ENCODE results near the gene PLA2G6. TPM values are rescaled to one million over a fixed set of nuclear protein-coding genes. Genes with fewer than 3 reads are reported as not detected.

Gene PLA2G6
- total and polyA plus RNA-seq, 2 of the 13 experiments (the other 11 are each of a cell fraction or from before 2014, with no cell fraction given): 4.8 to 11.5 TPM

DNA sequence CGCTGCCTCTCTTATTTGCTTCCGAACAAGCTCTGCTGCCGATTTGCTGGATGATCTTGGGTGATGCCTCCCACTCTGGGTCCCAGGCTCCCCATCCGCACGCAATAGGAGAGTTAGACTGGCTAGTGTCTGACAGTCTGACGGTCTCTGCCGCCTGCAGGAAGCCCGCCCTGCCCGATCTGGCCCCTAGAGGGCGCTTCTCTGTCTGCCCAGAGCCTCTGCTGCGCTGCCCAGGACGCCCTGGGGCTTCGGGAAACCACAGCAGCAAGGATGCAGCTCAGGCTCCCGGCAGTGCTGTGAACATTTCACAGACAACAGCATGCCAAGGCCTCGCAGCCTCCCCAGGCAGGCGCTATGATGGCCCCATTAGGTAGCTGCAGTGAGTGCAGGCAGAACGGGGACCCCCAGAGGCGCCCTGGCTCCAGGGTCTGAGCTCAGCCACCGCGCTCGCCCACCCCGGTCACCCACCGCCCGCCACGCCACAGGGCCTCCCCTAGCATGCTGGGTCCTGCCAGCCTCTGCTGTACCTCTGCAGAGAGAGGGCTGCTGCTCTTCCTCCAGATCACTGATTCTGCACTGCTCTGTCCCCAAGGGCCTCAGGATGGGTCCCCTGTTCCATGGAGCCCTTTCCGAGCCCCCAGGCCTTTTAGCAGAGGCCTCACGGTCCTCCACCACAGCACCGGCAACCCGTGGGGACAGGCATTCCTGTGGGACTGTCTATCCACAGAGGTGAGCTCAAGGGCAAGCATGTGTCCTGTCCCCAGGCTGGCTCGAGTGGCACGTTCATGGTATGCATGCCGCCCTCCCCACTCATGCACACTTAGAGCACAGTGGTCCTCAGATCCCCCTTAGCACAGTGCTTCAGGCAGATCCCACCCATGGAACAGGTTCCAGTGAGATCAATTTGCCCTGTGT is 66.9 kb downstream of the PLA2G6 start (continued):
- TF ChIP-seq, protein P1, sequence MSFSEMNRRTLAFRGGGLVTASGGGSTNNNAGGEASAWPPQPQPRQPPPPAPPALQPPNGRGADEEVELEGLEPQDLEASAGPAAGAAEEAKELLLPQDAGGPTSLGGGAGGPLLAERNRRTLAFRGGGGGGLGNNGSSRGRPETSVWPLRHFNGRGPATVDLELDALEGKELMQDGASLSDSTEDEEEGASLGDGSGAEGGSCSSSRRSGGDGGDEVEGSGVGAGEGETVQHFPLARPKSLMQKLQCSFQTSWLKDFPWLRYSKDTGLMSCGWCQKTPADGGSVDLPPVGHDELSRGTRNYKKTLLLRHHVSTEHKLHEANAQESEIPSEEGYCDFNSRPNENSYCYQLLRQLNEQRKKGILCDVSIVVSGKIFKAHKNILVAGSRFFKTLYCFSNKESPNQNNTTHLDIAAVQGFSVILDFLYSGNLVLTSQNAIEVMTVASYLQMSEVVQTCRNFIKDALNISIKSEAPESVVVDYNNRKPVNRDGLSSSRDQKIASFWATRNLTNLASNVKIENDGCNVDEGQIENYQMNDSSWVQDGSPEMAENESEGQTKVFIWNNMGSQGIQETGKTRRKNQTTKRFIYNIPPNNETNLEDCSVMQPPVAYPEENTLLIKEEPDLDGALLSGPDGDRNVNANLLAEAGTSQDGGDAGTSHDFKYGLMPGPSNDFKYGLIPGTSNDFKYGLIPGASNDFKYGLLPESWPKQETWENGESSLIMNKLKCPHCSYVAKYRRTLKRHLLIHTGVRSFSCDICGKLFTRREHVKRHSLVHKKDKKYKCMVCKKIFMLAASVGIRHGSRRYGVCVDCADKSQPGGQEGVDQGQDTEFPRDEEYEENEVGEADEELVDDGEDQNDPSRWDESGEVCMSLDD (CRISPR knock-in tag; IDR thresholded peaks at IDR 0.05; ENCODE audit: borderline replicate concordance): no peak
- no peak for TF ChIP-seq SOX6 (IDR thresholded peaks at IDR 0.05)
- TF ChIP-seq SOX6 (CRISPR knock-in tag; IDR thresholded peaks at IDR 0.05): peak; percentile 29; the same call in 1 of the 2 replicates
- TF ChIP-seq, protein P2, sequence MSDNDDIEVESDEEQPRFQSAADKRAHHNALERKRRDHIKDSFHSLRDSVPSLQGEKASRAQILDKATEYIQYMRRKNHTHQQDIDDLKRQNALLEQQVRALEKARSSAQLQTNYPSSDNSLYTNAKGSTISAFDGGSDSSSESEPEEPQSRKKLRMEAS (IDR thresholded peaks at IDR 0.05): no peak; the same call in 1 of the 2 replicates
- TF ChIP-seq ZBTB8A (CRISPR knock-in tag; IDR thresholded peaks at IDR 0.05; ENCODE audit: borderline replicate concordance, low read depth): no peak
- TF ChIP-seq TARDBP (CRISPR knock-in tag; IDR thresholded peaks at IDR 0.05): 0 out of 2 replicates have a peak, but pooled peaks have one; percentile 35
- TF ChIP-seq IKZF1 (IDR thresholded peaks at IDR 0.05): no peak
- TF ChIP-seq, protein P3, sequence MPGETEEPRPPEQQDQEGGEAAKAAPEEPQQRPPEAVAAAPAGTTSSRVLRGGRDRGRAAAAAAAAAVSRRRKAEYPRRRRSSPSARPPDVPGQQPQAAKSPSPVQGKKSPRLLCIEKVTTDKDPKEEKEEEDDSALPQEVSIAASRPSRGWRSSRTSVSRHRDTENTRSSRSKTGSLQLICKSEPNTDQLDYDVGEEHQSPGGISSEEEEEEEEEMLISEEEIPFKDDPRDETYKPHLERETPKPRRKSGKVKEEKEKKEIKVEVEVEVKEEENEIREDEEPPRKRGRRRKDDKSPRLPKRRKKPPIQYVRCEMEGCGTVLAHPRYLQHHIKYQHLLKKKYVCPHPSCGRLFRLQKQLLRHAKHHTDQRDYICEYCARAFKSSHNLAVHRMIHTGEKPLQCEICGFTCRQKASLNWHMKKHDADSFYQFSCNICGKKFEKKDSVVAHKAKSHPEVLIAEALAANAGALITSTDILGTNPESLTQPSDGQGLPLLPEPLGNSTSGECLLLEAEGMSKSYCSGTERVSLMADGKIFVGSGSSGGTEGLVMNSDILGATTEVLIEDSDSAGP (CRISPR knock-in tag; IDR thresholded peaks at IDR 0.05; ENCODE audit: borderline replicate concordance): no peak; the same call in 1 of the 2 replicates
- TF ChIP-seq ZNF891 (CRISPR knock-in tag; IDR thresholded peaks at IDR 0.05): no peak
- no peak for TF ChIP-seq KAT2B (IDR thresholded peaks at IDR 0.05; ENCODE audit: borderline replicate concordance, low read depth, low read length)
- TF ChIP-seq BHLHE40 (IDR thresholded peaks at IDR 0.05; ENCODE audit: low read length): no peak
- no peak for TF ChIP-seq ZNF790 (CRISPR knock-in tag; IDR thresholded peaks at IDR 0.05; ENCODE audit: borderline replicate concordance)
- TF ChIP-seq, protein P4, sequence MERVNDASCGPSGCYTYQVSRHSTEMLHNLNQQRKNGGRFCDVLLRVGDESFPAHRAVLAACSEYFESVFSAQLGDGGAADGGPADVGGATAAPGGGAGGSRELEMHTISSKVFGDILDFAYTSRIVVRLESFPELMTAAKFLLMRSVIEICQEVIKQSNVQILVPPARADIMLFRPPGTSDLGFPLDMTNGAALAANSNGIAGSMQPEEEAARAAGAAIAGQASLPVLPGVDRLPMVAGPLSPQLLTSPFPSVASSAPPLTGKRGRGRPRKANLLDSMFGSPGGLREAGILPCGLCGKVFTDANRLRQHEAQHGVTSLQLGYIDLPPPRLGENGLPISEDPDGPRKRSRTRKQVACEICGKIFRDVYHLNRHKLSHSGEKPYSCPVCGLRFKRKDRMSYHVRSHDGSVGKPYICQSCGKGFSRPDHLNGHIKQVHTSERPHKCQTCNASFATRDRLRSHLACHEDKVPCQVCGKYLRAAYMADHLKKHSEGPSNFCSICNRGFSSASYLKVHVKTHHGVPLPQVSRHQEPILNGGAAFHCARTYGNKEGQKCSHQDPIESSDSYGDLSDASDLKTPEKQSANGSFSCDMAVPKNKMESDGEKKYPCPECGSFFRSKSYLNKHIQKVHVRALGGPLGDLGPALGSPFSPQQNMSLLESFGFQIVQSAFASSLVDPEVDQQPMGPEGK (CRISPR knock-in tag; IDR thresholded peaks at IDR 0.05): no peak
- TF ChIP-seq, protein P5, sequence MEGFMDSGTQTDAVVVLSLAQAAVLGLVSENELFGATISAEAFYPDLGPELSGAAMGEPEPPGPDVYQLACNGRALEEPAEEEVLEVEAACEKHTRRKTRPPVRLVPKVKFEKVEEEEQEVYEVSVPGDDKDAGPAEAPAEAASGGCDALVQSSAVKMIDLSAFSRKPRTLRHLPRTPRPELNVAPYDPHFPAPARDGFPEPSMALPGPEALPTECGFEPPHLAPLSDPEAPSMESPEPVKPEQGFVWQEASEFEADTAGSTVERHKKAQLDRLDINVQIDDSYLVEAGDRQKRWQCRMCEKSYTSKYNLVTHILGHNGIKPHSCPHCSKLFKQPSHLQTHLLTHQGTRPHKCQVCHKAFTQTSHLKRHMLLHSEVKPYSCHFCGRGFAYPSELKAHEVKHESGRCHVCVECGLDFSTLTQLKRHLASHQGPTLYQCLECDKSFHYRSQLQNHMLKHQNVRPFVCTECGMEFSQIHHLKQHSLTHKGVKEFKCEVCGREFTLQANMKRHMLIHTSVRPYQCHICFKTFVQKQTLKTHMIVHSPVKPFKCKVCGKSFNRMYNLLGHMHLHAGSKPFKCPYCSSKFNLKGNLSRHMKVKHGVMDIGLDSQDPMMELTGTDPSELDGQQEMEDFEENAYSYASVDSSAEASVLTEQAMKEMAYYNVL (CRISPR knock-in tag; IDR thresholded peaks at IDR 0.05; ENCODE audit: borderline replicate concordance): no peak
- TF ChIP-seq, protein P6, sequence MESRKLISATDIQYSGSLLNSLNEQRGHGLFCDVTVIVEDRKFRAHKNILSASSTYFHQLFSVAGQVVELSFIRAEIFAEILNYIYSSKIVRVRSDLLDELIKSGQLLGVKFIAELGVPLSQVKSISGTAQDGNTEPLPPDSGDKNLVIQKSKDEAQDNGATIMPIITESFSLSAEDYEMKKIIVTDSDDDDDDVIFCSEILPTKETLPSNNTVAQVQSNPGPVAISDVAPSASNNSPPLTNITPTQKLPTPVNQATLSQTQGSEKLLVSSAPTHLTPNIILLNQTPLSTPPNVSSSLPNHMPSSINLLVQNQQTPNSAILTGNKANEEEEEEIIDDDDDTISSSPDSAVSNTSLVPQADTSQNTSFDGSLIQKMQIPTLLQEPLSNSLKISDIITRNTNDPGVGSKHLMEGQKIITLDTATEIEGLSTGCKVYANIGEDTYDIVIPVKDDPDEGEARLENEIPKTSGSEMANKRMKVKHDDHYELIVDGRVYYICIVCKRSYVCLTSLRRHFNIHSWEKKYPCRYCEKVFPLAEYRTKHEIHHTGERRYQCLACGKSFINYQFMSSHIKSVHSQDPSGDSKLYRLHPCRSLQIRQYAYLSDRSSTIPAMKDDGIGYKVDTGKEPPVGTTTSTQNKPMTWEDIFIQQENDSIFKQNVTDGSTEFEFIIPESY (CRISPR knock-in tag; IDR thresholded peaks at IDR 0.05): peak; percentile 79
